Right lobe of liver (tissue), 4 donors: ENCODE measurements around the gene ROR2.

Experiments used
- CTCF ChIP-seq, 4 donors: fragments of 200-600 bp in 3 of 4; fragments of 450-650 bp in 1 of 4; IDR thresholded peaks; one replicate each; pipeline versions ENCODE4 v1.5.1 to v1.8.0; 2016 to 2022; ENCODE audit warnings: antibody characterized with exemption in 4 of 4, mild to moderate bottlenecking in 2 of 4
- POLR2A ChIP-seq: fragments of 450-650 bp; IDR thresholded peaks from one replicate; pipeline ENCODE4 v1.6.1; 2017; ENCODE audit warnings: antibody characterized with exemption, mild to moderate bottlenecking
- donor health status: DM: no; HTN: no; CAD: no.
- donor health status: DM: no; HTN: no; CAD: no.
- donor health status: DM: no; HTN: yes; CAD: no.

DNA sequence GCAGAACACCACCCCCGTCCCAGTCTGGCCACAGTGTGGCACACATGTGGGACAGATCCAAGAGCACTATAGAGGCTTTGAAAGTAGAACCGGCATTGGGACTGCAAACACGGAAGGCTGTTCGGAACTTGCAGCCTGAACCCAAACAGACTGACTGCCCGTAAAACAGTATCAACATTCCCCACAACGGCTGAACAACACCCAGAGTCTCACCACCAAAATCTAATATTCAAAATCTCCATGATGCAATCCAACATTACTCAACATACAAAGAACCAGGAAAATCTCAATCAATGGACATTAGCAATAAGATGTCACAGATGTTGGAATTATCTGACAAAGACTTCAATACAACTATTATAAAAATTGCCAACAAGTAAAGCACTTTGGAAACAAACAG, 82.3 kb downstream of the ROR2 start:
- no peak for TF ChIP-seq CTCF (IDR thresholded peaks at IDR 0.05)
- TF ChIP-seq POLR2A: no peak
